ENCODE data around the gene RBFOX2.

RBFOX2 gene

GRCh38 chr22:35915477-35916013 lies 113.1 kb downstream of the RBFOX2 start:
- no peaks in the 10 kb centered on the region for H3K9me3 ChIP-seq
- TF ChIP-seq CTCF (IDR thresholded peaks at IDR 0.05) = no peak
- no peaks in the 10 kb centered on the region for H3K36me3 ChIP-seq
- no peak for DNase-seq
- H3K27ac ChIP-seq = peak overlapping the region; percentile 72 to 79
- intact Hi-C loops (cut with DNase I; ENCODE audit: low total_unique reads) = loop anchor here (5.0 to 10.0 kb wide), 2 partner anchors 151 to 288 kb away; no protein-coding TSS in a partner anchor
- no peaks in the 10 kb centered on the region for H3K27me3 ChIP-seq
- peaks cover 0 to 68% (median 36%) of the 10 kb centered on the region in 4 donors for H3K4me1 ChIP-seq
- H3K4me3 ChIP-seq = peak overlapping the region; percentile 46 to 59

GRCh38 chr22:35914665-35915476 lies 113.8 kb downstream of the RBFOX2 start:
- Histone ChIP-seq H3K36me3 (no peaks in the 10 kb centered on the region), H3K9me3 (no peaks in the 10 kb centered on the region), H3K27me3 (no peaks in the 10 kb centered on the region), H3K27ac (peak overlapping the region; percentile 72 to 79), H3K4me1 (peaks cover 0 to 68% (median 34%) of the 10 kb centered on the region in 4 donors), H3K4me3 (peak overlapping the region; percentile 46 to 59)
- intact Hi-C loops (cut with DNase I; ENCODE audit: low total_unique reads) = loop anchor here (5.0 to 10.0 kb wide), 2 partner anchors 150 to 288 kb away; no protein-coding TSS in a partner anchor
- DNase-seq = peak; percentile 73 to 76
- TF ChIP-seq CTCF (IDR thresholded peaks at IDR 0.05) = no peak

- Histone ChIP-seq H3K36me3 (no peaks in the 10 kb centered on the region), H3K27ac (peak overlapping the region; percentile 72 to 79), H3K4me3 (peak overlapping the region; percentile 46 to 59), H3K9me3 (no peaks in the 10 kb centered on the region), H3K4me1 (peaks cover 0 to 63% (median 32%) of the 10 kb centered on the region in 4 donors), H3K27me3 (no peaks in the 10 kb centered on the region)
- no peak for DNase-seq
- TF ChIP-seq CTCF (IDR thresholded peaks at IDR 0.05) = no peak
- intact Hi-C loops (cut with DNase I; ENCODE audit: low total_unique reads) = loop anchor here (10.0 kb wide), 1 partner anchor 150 kb away; no protein-coding TSS in a partner anchor
These were observed 114.3 kb downstream of the RBFOX2 start for GRCh38 chr22:35914357-35914664.

GRCh38 chr22:35913925-35914324 lies 114.7 kb downstream of the RBFOX2 start:
- Histone ChIP-seq H3K36me3 (no peaks in the 10 kb centered on the region), H3K27me3 (no peaks in the 10 kb centered on the region), H3K27ac (peak overlapping the region; percentile 72 to 79), H3K4me1 (peaks cover 0 to 59% (median 30%) of the 10 kb centered on the region in 4 donors), H3K9me3 (no peaks in the 10 kb centered on the region), H3K4me3 (peak overlapping the region; percentile 46 to 59)
- DNase-seq = no peak
- no peak for TF ChIP-seq CTCF (IDR thresholded peaks at IDR 0.05)
- intact Hi-C loops (cut with DNase I; ENCODE audit: low total_unique reads) = loop anchor here (10.0 kb wide), 1 partner anchor 149 kb away; no protein-coding TSS in a partner anchor

GRCh38 chr22:35912658-35913057 lies 116.0 kb downstream of the RBFOX2 start:
- no peak overlapping the region for H3K4me3 ChIP-seq
- no peak for DNase-seq
- no peak for TF ChIP-seq CTCF (IDR thresholded peaks at IDR 0.05)
- no peaks in the 10 kb centered on the region for H3K27me3 ChIP-seq
- H3K36me3 ChIP-seq = no peaks in the 10 kb centered on the region
- peak overlapping the region in 1 of 2 donors; percentile 72 for H3K27ac ChIP-seq
- no peaks in the 10 kb centered on the region for H3K9me3 ChIP-seq
- intact Hi-C loops (cut with DNase I; ENCODE audit: low total_unique reads) = loop anchor here (10.0 kb wide), 1 partner anchor 148 kb away; no protein-coding TSS in a partner anchor
- H3K4me1 ChIP-seq = peaks cover 0 to 46% (median 24%) of the 10 kb centered on the region in 4 donors
